ENCODE data around the gene ABCA2.

DNA sequence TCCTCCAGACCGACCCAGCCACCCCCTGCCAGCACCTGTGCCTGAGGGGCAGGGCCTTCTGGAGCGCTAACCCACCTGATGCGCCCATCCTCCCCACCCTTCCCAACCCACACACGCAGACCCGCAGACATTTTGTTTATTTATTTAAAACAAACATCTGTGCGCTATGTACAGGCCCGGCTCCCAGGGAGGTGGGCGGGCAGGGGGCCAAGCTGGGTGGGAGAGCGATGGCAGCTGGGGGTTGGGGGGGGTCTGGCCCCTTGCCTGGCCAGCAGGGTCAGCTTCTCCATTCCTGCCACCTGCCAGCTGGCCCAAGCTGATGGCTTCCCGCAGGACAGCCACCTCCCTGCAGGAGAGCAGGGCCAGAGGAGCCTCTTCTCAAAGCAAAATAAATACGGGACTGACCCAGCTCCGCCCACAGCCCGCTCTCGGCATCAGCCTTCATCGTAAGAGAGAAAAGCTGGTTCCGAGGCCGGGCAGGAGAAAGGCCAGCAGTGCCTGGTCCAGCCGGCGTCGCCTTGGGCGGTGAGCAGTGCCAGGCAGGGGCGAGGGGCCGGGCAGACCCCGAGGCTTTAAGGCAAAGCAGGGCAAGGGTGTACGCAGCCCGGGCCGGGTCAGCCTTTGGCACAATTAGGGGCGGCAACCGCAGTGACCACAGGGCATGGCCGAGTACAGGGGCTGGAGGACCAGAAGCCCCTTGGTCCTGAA lies 20.8 kb downstream of the ABCA2 start:
- TF ChIP-seq, protein P1, sequence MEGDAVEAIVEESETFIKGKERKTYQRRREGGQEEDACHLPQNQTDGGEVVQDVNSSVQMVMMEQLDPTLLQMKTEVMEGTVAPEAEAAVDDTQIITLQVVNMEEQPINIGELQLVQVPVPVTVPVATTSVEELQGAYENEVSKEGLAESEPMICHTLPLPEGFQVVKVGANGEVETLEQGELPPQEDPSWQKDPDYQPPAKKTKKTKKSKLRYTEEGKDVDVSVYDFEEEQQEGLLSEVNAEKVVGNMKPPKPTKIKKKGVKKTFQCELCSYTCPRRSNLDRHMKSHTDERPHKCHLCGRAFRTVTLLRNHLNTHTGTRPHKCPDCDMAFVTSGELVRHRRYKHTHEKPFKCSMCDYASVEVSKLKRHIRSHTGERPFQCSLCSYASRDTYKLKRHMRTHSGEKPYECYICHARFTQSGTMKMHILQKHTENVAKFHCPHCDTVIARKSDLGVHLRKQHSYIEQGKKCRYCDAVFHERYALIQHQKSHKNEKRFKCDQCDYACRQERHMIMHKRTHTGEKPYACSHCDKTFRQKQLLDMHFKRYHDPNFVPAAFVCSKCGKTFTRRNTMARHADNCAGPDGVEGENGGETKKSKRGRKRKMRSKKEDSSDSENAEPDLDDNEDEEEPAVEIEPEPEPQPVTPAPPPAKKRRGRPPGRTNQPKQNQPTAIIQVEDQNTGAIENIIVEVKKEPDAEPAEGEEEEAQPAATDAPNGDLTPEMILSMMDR (IDR thresholded peaks at IDR 0.05), result no peak
- no peak for TF ChIP-seq POLR2A (IDR thresholded peaks at IDR 0.05)
